Lower leg skin (tissue), 3 donors: ENCODE data around the gene KIAA2012.
"Not testable (repeated sequence)": the region's sequence is repeated elsewhere in the genome, so short reads cannot be mapped to it uniquely, and the experiment has no call there.

ENCODE experiments used
- CTCF ChIP-seq, 3 donors: fragments of 450-650 bp; IDR thresholded peaks; one replicate each; pipeline ENCODE4 v1.5.1; 2016; ENCODE audit warnings: antibody characterized with exemption in 3 of 3, mild to moderate bottlenecking in 3 of 3, moderate library complexity in 2 of 3
- POLR2A ChIP-seq, 2 donors: fragments of 450-650 bp; IDR thresholded peaks; one replicate each; pipeline ENCODE4 v1.6.1; 2016 to 2017; ENCODE audit warnings: antibody characterized with exemption in 2 of 2, mild to moderate bottlenecking in 1 of 2, moderate library complexity in 1 of 2

GRCh38 chr2:202247710-202248109, 174.7 kb downstream of the KIAA2012 start:
- TF ChIP-seq CTCF, POLR2A (IDR thresholded peaks at IDR 0.05): not testable (repeated sequence)
